Esophagus muscularis mucosa (tissue), 4 donors: ENCODE measurements around the gene POLRMT. TPM values are rescaled to one million over a fixed set of nuclear protein-coding genes. Genes with fewer than 3 reads are reported as not detected.

Experiments used
- DNase-seq: peaks from one replicate; pipeline ENCODE4 v3.0.0-alpha.2; 2017; ENCODE audit errors: extremely low spot score
- H3K27ac ChIP-seq, 4 donors: fragments of 200-600 bp; sonication (generic); replicated peaks in 1 of 4; 1 replicate in 3 of 4; 2 replicates in 1 of 4; pipeline ENCODE4 v1.5.1; 2016 to 2019; ENCODE audit warnings: mild to moderate bottlenecking in 1 of 4
- H3K27me3 ChIP-seq, 4 donors: fragments of 200-600 bp; sonication (generic); one replicate each; pipeline versions ENCODE4 v1.5.1 to v1.6.0; 2016 to 2019
- H3K36me3 ChIP-seq, 4 donors: fragments of 200-600 bp; sonication (generic); one replicate each; pipeline ENCODE4 v1.5.1; 2016 to 2019
- H3K4me1 ChIP-seq, 4 donors: fragments of 200-600 bp; sonication (generic); one replicate each; pipeline ENCODE4 v1.5.1; 2016 to 2019
- H3K4me3 ChIP-seq, 4 donors: fragments of 200-600 bp; sonication (generic); 1 replicate in 2 of 4; 2 replicates in 2 of 4; pipeline ENCODE4 v1.5.1; 2016 to 2019; ENCODE audit warnings: mild to moderate bottlenecking in 4 of 4, moderate library complexity in 1 of 4
- H3K9me3 ChIP-seq, 4 donors: fragments of 200-600 bp; sonication (generic); 1 replicate in 3 of 4; 2 replicates in 1 of 4; pipeline ENCODE4 v1.5.1; 2016 to 2019
- EP300 ChIP-seq: sonication (generic); formaldehyde crosslinking; IDR thresholded peaks from one replicate; pipeline ENCODE4 v1.6.1; 2017; ENCODE audit warnings: antibody characterized with exemption
- POLR2A ChIP-seq: fragments of 450-650 bp; IDR thresholded peaks from one replicate; pipeline ENCODE4 v1.6.1; 2017; ENCODE audit warnings: antibody characterized with exemption, moderate library complexity, mild to moderate bottlenecking, low read depth
- POLR2AphosphoS5 ChIP-seq, 2 donors: sonication (generic); formaldehyde crosslinking; IDR thresholded peaks; one replicate each; pipeline ENCODE4 v1.6.1; 2017; ENCODE audit warnings: antibody characterized with exemption in 2 of 2
- WGBS: methylation state at CpG from one replicate; pipeline ENCODE4 v1.1.5; 2018; 5-methylcytosine and 5-hydroxymethylcytosine counted together
- intact Hi-C: fragments of 100-400 bp; cut with DNase I; formaldehyde crosslinking; loops from one replicate; pipeline ENCODE4 v1.15.1; 2023
- total RNA-seq, 4 donors: library from RNA; depleted of rRNA; stranded (reverse); fragments of >200 nt; gene quantifications; one replicate each; pipeline versions ENCODE4 v1.1.0 to v1.2.1, GENCODE V29; 2016
- TF ChIP-seq, protein P1 (sequence below), 3 experiments: fragments of 200-600 bp in 2 of 3; fragments of 450-650 bp in 1 of 3; sonication (generic) in 2 of 3; IDR thresholded peaks; one replicate each; pipeline ENCODE4 v1.5.1; 2017 to 2019; ENCODE audit warnings: antibody characterized with exemption in 3 of 3, mild to moderate bottlenecking in 2 of 3, moderate library complexity in 1 of 3

Gene POLRMT
- total RNA-seq, 4 donors from 2014 or later = 20.8 to 40.7 (median 30.4) TPM

DNA sequence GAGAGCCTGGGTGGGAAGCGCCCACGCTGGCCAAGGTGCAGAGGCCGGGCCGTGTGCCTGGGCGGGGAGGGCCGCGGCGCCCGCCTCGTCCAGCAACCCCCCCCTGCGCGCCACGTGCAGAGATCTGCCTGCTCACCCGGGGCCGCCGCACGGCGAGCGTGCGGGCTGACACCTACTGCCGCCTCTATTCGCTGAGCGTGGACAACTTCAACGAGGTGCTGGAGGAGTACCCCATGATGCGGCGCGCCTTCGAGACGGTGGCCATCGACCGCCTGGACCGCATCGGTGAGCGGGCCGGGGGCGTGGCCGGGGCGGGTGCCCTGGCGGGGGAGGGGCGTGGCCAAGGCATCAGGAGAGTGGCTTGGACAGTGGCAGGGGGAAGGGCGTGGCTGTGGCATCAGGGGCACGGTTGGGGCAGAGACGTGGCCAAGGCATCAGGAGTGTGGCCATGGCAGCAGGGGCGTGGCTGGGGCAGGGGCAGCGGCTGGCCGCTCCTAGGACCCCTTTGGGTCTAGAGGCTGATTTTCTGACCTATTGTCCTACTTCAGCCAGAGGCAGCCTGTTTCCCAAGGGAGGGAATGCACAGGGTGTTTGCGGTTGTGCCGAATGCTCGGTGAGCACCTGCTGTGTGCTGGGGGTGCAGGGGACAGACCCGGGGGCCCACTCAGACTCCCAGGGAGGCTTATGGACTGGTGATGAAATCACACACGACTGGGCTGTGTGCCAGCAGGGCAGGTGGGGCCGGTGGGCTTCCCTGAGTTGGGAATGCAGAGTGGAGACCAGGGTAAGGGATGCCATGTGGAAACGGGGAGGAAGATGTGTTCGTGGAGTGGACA is 19.4 kb downstream of the POLRMT start:
- Histone ChIP-seq H3K36me3 (peaks cover 20 to 23% (median 22%) of the 10 kb centered on the region in 4 donors), H3K9me3 (no peaks in the 10 kb centered on the region), H3K27me3 (peaks cover 0 to 49% (median 0%) of the 10 kb centered on the region in 4 donors), H3K4me3 (no peak overlapping the region), H3K4me1 (peaks cover 10 to 32% (median 23%) of the 10 kb centered on the region in 4 donors), H3K27ac (no peak overlapping the region)
- no peak for DNase-seq
- intact Hi-C loops = no loop called here
- 78% methylated on average over 35 of the region's 54 CpGs for WGBS
- TF ChIP-seq, protein P1, sequence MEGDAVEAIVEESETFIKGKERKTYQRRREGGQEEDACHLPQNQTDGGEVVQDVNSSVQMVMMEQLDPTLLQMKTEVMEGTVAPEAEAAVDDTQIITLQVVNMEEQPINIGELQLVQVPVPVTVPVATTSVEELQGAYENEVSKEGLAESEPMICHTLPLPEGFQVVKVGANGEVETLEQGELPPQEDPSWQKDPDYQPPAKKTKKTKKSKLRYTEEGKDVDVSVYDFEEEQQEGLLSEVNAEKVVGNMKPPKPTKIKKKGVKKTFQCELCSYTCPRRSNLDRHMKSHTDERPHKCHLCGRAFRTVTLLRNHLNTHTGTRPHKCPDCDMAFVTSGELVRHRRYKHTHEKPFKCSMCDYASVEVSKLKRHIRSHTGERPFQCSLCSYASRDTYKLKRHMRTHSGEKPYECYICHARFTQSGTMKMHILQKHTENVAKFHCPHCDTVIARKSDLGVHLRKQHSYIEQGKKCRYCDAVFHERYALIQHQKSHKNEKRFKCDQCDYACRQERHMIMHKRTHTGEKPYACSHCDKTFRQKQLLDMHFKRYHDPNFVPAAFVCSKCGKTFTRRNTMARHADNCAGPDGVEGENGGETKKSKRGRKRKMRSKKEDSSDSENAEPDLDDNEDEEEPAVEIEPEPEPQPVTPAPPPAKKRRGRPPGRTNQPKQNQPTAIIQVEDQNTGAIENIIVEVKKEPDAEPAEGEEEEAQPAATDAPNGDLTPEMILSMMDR (IDR thresholded peaks at IDR 0.05) = no peak
- TF ChIP-seq POLR2AphosphoS5 (IDR thresholded peaks at IDR 0.05) = no peak
- no peak for TF ChIP-seq EP300
- no peak for TF ChIP-seq POLR2A

DNA sequence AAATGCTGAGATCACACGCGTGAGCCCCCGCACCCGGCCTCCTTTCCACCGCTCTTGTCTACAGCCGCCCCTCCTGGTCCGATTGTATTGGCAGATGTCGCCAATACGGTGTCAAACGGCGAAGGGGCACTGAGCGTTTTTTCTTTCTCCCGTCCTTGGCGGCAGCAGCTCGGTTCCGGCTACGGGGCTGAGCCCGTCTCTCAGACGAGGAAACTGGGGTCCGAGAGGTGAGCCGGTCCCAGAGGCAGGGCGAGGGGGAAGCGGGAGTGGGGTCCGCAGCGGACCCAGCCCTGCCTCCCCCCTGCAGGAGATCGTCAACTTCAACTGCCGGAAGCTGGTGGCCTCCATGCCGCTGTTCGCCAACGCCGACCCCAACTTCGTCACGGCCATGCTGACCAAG is 20.4 kb downstream of the POLRMT start:
- Histone ChIP-seq H3K4me3 (no peak overlapping the region), H3K36me3 (peaks cover 9 to 13% (median 12%) of the 10 kb centered on the region in 4 donors), H3K27me3 (peaks cover 0 to 47% (median 0%) of the 10 kb centered on the region in 4 donors), H3K9me3 (no peaks in the 10 kb centered on the region), H3K4me1 (peaks cover 10 to 36% (median 23%) of the 10 kb centered on the region in 4 donors), H3K27ac (no peak overlapping the region)
- no peak for DNase-seq
- intact Hi-C loops = no loop called here
- TF ChIP-seq POLR2A (no peak), EP300 (no peak), POLR2AphosphoS5 (IDR thresholded peaks at IDR 0.05) (no peak)
- TF ChIP-seq, protein P1 (IDR thresholded peaks at IDR 0.05) = no peak
- WGBS = 85% methylated on average over 24 of the region's 33 CpGs

DNA sequence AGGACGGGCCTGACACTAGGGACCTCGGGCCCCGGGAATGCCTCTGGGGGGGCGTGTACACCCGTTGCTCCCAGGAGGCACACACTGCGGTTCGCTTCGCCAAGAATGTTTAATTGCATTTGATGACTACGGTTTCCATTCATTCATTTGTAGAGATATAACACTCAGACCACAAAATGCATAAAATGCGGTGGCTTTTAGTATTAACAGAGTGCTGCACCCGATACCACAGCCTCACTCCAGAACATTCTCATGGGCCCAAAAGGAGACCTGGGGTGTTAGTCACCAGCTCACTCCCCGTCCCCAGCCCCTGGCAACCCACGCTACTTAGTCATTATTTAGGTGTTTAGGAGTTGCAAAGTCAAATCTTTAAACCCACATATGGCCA is 21.9 kb downstream of the POLRMT start:
- peaks cover 10 to 31% (median 17%) of the 10 kb centered on the region in 4 donors for H3K4me1 ChIP-seq
- intact Hi-C loops = no loop called here
- DNase-seq = no peak
- no peaks in the 10 kb centered on the region for H3K36me3 ChIP-seq
- no peaks in the 10 kb centered on the region for H3K9me3 ChIP-seq
- H3K4me3 ChIP-seq = no peak overlapping the region
- peaks cover 0 to 41% (median 0%) of the 10 kb centered on the region in 4 donors for H3K27me3 ChIP-seq
- H3K27ac ChIP-seq = peak overlapping the region in 3 of 4 donors; percentile 7 to 35 (median 20)
- WGBS = 63% methylated on average over 13 of the region's 13 CpGs
- TF ChIP-seq POLR2A (no peak), EP300 (no peak), POLR2AphosphoS5 (IDR thresholded peaks at IDR 0.05) (no peak)
- TF ChIP-seq, protein P1 (IDR thresholded peaks at IDR 0.05) = no peak

DNA sequence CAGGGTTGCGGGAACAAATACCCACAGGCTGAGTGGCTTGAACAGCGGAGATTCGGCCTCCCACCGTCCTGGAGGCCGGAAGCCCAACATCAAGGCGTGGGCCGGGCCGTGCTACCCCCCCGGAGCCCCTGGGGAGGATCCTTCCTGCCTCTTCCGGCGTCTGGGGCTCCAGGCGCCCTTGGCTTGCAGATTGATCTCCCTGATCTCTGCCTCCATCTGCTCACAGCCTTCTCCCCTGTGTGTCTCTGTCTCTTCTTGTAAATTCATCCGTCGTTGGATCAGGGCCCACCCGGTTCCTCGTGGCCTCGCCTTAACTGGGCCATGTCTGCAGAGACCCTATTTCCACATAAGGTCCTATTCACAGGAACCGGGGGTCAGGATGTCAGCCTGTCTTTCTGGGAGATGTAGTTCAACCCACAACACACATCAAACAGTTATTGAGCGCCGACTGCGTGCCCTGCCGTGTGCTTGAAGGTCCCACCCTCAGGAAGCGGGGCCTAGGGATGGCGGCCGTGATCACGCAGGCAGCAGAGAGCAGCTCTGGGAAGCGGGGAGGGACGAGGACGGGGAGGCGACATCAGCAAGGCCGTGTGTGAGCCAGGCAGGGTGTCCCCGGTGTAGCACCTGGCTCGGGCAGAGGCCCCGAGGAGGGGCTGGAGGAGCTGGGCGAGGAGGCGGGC is 22.4 kb downstream of the POLRMT start:
- peak overlapping the region; percentile 12 to 45 (median 22) for H3K4me3 ChIP-seq
- peaks cover 0 to 38% (median 0%) of the 10 kb centered on the region in 4 donors for H3K27me3 ChIP-seq
- TF ChIP-seq, protein P1 (IDR thresholded peaks at IDR 0.05) = no peak
- TF ChIP-seq EP300 (no peak), POLR2AphosphoS5 (IDR thresholded peaks at IDR 0.05) (no peak), POLR2A (no peak)
- no peaks in the 10 kb centered on the region for H3K36me3 ChIP-seq
- no peak for DNase-seq
- intact Hi-C loops = no loop called here
- peaks cover 10 to 29% (median 13%) of the 10 kb centered on the region in 4 donors for H3K4me1 ChIP-seq
- peak overlapping the region; percentile 7 to 35 (median 20) for H3K27ac ChIP-seq
- no peaks in the 10 kb centered on the region for H3K9me3 ChIP-seq
- WGBS = 67% methylated on average over 20 of the region's 36 CpGs
